HL-60 (cell line): ENCODE results near the gene ATP11A.

Source experiments
- DNase-seq, 2 experiments: peaks; one replicate each; pipeline ENCODE4 v3.0.0-alpha.2; 2010 to 2020; ENCODE audit warnings: low read depth in 1 of 2, low spot score in 1 of 2
- H3K27ac ChIP-seq: fragments of 250-450 bp; sonication (Bioruptor Pico); replicated peaks from 2 replicates; pipeline ENCODE4 v1.5.1; 2020; ENCODE audit warnings: mild to moderate bottlenecking, moderate library complexity
- H3K27me3 ChIP-seq: fragments of 250-450 bp; sonication (Bioruptor Pico); 2 replicates; pipeline ENCODE4 v1.5.1; 2021; ENCODE audit warnings: mild to moderate bottlenecking, moderate library complexity; ENCODE audit not compliant: insufficient read depth, poor library complexity, severe bottlenecking
- H3K4me3 ChIP-seq: replicated peaks from 2 replicates; pipeline ENCODE4 v1.5.1; 2011; ENCODE audit warnings: mild to moderate bottlenecking, control low read depth, low read length; ENCODE audit not compliant: insufficient read depth
- CTCF ChIP-seq: IDR thresholded peaks from one replicate; pipeline ENCODE4 v1.5.1; 2011; ENCODE audit warnings: low read length, control low read depth, inconsistent platforms; ENCODE audit not compliant: insufficient read depth
- GABPA ChIP-seq: IDR thresholded peaks from 2 replicates; pipeline ENCODE4 v1.6.1; 2012; ENCODE audit warnings: low read depth
- POLR2AphosphoS5 ChIP-seq: IDR thresholded peaks from 2 replicates; pipeline ENCODE4 v1.6.1; 2012; ENCODE audit warnings: low read depth
- REST ChIP-seq: IDR thresholded peaks from 2 replicates; pipeline ENCODE4 v1.6.1; 2012; ENCODE audit warnings: low read depth; ENCODE audit not compliant: insufficient replicate concordance
- SPI1 ChIP-seq: IDR thresholded peaks from 2 replicates; pipeline ENCODE4 v1.6.1; 2012; ENCODE audit warnings: low read depth, mild to moderate bottlenecking, borderline replicate concordance

The ATP11A gene

GRCh38 chr13:112876305-112877000 is 186.6 kb downstream of the ATP11A start:
- DNase-seq: no peak
- Histone ChIP-seq H3K27ac (no peak overlapping the region), H3K4me3 (no peak overlapping the region), H3K27me3 (no peaks in the 10 kb centered on the region)
- no peak for TF ChIP-seq SPI1
- TF ChIP-seq REST: no peak
- TF ChIP-seq CTCF: no peak
- no peak for TF ChIP-seq GABPA
- no peak for TF ChIP-seq POLR2AphosphoS5

- Histone ChIP-seq H3K4me3 (no peak overlapping the region), H3K27ac (no peak overlapping the region), H3K27me3 (no peaks in the 10 kb centered on the region)
- TF ChIP-seq POLR2AphosphoS5: no peak
- TF ChIP-seq SPI1: no peak
- TF ChIP-seq GABPA: no peak
- no peak for TF ChIP-seq REST
- no peak for TF ChIP-seq CTCF
- DNase-seq: no peak
These were observed 187.2 kb downstream of the ATP11A start for GRCh38 chr13:112877066-112877465.

- Histone ChIP-seq H3K27ac (no peak overlapping the region), H3K4me3 (no peak overlapping the region), H3K27me3 (no peaks in the 10 kb centered on the region)
- DNase-seq: no peak
- TF ChIP-seq SPI1: no peak
- TF ChIP-seq POLR2AphosphoS5: no peak
- no peak for TF ChIP-seq CTCF
- TF ChIP-seq REST: no peak
- TF ChIP-seq GABPA: no peak
These were observed 187.7 kb downstream of the ATP11A start for GRCh38 chr13:112877539-112877938.
